ENCODE data around the gene CASP2.
"Not testable (repeated sequence)": the region's sequence is repeated elsewhere in the genome, so short reads cannot be mapped to it uniquely, and the experiment has no call there.

The CASP2 gene

DNA sequence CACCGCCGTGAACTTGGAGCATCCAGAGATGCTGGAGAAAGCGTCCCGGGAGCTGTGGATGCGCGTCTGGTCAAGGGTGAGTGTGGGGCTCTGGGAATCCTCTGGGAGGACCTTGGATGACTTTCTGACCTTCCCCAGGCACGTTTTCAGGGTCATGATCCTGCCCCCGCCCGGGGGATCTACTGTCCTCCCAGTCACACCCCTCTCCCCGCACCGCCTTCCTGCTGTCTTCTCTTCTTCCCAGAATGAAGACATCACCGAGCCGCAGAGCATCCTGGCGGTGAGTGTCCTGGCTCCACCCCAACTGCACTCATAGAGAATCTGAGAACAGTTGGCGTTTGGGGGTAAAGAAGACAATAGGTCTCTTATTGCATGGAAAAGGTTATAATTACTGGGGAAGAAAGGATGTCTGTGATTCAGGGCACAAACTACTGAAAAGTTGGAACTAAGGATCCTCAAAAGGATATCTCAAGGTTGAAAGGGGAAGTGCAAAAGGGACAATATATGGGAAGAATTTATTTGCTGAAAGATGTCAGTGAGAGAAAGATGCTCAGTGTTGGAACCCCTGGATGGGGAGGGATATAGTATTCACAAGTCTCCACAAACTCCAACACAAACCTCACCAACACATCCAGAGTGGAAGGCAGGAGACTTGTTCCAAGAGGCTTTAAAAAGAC lies 23.0 kb upstream of the CASP2 start:
- DNase-seq: no peak

DNA sequence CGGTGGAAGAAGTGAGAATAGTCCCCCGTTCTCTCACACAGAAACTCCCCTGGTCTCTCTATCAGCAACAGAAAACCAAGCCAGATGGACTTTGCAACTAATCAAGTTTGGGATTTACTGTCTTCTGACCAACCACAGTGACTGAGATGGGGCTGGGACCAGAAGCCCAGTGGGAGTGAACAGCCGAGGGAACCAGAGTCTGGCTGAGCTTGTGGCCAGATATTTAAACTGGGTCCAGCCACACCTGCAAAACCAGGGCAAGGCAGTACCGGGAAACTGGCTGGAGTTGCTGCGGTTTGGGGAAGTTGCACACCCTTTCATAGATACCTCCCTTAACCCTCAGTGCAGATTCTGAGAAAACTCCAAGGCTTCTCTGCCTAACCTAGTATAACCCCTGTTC lies 18.9 kb upstream of the CASP2 start:
- no peak for DNase-seq

DNA sequence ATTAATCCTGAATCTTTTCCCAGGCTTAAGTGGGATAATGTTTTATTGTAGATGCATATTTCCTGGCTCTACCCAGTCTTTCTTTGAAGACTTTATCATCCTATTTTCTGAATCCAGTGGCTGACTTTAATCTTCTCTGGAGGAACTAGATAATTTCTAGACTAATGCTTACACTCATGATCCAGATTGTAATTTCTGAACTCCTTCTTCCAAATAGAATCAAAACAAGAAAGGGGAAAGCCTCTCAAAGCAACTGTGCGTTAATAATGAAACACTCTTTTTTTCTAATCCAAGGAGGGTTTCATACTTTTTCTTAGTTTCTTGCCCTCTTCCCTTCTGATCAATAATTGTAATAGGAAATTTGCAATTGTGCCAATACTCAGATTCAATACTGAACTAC lies 16.9 kb upstream of the CASP2 start:
- no peak for DNase-seq

DNA sequence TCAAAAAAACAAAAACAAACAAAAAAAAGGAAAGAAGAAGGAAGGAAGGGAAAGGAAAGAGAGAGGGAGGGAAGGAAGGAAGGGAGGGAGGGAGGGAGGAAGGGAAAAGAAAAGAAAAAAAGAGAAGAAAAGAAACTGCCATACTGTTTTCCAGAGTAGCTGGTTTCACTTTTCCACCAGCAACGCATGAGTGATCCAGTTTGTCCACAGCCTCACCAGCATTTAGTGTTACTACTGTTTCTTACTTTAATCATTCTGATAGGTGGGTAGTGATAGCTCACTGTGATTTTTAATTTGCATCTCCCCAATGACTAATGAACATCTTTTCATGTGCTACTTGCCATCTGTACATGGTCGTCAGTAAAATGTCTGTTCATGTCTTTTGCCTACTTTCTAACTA lies 15.3 kb upstream of the CASP2 start:
- DNase-seq: no peak

DNA sequence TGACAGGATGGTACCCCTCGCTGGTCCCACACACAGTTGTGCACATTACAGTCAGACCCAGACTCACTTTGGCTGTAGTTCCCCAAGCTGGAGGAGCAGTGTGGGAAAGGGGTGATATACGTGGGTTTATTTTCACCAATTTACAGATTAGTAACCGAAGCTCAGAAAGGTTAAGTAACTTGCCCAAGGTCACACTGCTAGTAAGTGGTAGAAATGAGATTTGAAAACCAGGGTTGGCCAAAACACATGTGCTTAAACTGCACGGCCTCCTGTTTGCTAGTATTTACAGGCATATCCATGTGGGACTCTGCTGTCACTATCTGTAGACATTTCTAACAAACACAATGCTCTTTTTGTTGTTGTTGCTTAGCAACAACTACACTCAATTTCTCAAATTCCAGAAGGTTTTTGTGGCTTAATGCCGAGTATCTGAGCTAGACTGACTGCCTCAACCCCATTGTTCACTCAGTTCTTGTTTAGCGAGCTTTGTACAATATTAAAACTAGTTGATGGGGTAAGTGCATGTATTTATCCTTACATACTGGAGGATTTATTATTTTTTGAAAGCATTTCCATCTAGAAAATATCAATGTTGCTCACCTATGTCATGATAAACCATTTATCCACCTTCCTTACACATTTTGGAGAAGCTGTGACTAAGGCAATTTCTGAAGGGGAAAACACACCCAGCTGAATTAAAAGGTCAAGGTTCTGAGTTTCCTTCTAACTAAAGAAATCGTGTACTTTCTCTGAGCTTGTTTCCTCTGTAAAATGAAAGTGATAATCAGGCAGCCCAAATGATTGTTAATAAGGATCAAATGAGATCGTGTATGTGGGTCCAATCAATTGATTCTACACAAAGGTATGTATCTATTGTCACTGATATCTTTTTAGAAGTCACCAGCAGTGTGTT lies 8.7 kb upstream of the CASP2 start:
- no peak for DNase-seq

DNA sequence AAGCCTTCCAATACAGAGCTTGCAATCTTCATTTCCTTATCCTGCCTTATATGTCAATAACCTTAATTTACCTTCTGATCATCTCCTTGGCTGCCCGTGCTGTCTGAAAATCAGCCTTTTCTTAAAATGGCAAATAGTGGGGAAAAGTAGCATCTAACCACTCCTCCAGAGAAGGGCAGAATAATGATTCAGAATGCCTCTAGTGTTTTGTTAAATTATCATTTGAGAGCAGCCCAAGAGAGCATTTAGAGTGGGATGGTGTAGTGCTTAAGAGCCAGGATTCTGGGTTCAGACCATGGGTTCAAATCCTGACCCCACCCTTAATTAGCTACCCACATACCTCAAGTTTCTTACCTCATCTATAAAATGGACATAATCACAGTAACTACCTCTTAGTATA lies 8.0 kb upstream of the CASP2 start:
- DNase-seq: no peak

DNA sequence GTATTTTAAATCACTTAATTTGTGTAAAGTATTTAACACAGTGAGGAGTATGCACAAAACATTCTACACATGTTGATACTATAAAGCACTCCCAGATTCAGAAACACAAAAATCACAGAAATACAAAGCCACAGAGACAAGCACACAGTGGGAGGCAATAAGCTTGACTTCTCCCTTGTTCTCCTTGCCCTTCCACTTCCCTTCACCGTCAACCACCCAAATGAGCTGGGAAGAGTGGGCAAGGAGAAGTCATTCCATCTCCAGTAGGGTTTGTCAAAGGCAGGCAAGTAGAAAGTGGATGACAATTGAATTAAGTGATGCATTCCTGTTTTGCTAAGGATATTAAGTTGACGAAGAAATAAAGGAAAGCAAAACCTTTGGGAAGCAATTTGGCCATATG lies 7.6 kb upstream of the CASP2 start:
- no peak for DNase-seq

DNA sequence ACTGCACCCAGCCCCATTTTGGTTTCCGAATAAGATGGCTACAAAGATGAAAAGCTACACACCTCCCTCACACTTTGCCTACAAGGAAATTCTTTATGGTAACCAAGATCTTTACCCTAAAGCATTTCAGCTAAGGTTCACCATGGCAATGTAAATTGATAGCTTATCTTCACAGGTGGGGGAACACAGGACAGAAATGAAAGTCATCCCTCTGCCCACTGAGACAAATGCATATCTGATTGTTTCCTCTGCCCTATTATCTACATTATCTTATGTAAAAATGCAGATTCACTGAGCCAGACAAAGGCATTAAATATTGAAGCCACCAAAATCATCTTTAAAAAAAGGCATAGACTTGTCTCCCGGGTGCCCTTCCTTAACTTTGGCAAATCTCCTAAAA lies 6.6 kb upstream of the CASP2 start:
- DNase-seq: no peak

DNA sequence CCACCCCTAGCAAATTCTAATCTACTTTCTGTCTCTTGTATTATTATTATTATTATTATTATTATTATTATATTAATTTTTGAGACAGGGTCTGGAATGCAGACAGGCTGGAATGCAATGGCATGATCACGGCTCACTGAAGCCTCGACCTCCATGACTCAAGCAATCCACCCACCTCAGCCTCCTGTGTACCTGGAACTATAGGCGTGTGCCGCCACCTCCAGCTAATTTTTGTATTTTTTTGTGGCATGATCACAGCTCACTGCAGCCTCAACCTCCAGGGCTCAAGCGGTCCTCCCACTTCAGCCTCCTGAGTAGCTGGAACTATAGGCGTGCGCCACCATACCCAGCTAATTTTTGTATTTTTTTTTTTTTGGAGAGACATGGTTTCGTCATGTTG lies 6.0 kb upstream of the CASP2 start:
- no peak for DNase-seq

DNA sequence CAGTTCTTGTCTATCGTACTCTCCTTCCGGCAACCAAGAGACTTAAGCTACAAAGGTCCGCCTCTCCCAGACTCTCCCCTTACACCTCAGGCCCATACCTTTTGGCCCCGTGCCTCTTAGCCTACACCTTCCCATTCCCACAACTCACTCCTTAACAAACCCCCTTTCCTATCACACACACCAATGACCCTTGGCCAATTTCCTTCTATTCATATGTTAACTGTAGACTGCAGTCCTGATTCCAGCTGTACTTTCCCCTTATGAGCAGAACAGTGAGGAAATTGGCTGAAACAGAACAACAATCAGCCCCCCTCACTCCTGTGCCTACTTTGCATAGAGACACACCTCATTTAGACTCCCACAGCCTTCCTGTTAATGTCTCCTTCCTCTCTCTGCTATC lies 4.8 kb upstream of the CASP2 start:
- DNase-seq: no peak

DNA sequence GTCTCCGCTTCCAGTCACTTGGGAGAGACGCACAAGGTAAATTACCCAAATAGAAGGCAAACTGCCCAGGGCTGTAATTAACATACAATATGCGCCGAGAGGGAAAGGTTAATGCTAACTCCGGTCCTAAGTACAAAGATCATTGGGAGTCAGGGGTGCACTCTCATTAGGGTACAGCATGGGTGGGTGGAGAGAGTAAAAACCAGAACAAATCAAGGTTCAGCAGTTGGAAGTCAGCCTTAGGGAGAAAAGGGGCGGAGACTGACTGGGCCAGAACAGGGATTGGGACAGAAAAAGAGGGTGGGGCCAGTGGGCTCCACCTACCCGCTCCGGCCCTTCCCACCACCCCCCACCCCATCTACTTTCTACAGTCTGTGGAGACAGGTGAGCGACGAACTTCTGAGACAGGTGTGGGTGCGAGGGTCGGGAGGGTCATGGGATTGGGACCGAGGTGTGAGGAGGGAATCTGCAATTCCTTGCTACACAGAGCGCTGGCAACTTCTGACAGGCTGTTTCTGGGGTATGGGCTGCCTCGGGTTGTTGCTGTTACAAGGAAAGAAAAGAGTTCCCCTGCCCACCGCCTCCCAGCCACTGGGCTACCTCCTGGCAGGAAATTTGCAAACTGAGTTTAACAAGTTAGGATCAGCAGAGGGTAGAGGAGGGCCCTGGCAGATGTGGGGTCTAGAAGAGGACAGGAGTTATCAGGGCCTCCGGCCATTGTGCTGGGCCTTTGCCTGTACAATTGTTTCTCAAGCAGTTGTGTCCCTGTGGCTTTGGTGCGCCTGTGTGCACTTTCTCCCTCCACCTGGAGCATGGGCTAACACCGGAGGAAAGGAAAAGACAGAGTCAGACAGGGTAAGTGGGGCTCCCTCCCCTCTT lies 3.3 kb upstream of the CASP2 start, which contains the start of gene TMEM139:
Gene TMEM139 (plus strand): TSS at position 368 of the 879 bp plus-strand sequence. CDS start 1,000 bp downstream, outside the sequence.
- DNase-seq: no peak

DNA sequence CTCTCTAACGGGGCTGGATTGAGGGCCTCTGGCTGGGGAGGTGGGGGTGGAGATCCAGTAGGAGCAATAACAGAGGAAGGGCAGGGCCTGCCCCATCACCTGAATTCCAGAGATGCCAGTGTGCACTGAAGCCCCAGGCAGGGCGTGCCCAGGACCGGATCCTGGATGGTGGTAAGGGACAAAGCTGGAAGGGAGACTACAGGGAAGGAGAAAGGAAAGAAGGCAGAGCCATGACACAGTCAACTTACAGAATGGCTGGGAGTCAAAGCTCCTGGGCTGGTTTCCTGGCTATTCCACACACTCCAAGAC lies 2.7 kb upstream of the CASP2 start:
- DNase-seq: no peak

DNA sequence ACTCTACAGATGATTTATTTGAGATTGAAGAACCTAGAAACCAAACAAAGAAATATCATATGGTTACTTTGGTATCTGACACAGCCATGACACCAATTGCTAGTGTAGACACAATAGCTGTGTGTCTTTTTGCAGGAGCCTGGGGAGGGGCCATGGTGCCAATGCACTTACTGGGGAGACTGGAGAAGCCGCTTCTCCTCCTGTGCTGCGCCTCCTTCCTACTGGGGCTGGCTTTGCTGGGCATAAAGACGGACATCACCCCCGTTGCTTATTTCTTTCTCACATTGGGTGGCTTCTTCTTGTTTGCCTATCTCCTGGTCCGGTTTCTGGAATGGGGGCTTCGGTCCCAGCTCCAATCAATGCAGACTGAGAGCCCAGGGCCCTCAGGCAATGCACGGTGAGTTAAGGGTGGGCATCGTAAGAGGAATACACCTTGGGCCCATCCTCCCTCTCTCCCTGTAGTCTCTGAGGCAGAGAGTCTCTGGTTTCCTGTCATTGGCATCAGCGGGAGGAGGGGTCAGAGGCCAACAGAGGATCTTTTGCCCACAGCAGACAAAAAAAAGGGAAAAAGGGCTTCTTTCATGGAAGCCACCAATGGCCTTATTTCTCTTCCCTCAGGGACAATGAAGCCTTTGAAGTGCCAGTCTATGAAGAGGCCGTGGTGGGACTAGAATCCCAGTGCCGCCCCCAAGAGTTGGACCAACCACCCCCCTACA lies 2.2 kb upstream of the CASP2 start:
- no peak for DNase-seq

DNA sequence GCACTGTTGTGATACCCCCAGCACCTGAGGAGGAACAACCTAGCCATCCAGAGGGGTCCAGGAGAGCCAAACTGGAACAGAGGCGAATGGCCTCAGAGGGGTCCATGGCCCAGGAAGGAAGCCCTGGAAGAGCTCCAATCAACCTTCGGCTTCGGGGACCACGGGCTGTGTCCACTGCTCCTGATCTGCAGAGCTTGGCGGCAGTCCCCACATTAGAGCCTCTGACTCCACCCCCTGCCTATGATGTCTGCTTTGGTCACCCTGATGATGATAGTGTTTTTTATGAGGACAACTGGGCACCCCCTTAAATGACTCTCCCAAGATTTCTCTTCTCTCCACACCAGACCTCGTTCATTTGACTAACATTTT lies 1.6 kb upstream of the CASP2 start:
- DNase-seq: no peak

DNA sequence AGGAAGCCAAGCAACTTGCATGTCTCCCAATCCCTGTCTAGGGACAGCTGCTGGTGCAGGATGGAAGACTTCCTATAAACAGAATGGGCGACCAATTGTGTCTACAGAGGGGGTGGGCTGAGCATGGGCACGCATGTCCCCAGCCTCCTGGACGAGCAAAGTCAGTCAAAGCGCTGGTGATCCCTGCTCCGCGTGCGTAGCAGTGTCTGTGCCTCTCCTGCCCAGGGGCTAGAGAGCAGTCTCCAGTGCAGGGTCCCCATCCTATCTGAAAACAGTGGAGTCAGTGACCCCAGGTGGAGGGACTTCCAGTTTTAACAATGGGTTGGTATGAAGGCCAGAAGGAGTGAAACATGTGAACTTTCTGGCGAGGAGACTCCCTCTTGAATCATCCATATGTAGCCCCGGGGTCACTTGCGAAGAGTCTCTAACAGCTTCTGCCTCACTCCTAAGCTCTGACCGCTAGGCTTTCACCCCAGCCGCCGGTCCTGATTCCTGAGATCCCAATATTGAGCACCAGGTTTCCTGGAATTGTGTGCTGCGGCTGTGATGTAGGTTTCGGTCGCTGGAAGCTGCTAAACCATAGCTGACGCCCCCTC lies 714 bp upstream of the CASP2 start:
- no peak for DNase-seq

DNA sequence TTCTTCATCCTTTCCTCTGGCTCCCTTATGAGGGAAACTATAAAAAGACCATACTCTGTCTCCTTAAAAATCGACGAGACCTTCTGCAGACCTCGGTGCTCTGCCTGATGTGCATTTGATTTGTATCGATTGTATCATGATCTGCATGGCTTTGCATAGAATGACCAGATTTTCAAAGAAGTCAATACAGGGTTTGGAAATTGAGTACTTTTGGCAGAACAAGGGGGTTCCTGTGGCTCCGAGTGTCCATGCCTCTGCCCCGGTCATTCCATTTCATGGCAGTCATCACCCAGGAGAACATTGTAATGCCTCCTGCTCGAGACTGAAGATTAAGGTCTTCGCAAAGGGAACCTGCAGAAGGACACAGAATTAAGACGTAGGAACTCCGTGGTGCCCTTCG lies 685 bp downstream of the CASP2 start:
- DNase-seq: no peak

DNA sequence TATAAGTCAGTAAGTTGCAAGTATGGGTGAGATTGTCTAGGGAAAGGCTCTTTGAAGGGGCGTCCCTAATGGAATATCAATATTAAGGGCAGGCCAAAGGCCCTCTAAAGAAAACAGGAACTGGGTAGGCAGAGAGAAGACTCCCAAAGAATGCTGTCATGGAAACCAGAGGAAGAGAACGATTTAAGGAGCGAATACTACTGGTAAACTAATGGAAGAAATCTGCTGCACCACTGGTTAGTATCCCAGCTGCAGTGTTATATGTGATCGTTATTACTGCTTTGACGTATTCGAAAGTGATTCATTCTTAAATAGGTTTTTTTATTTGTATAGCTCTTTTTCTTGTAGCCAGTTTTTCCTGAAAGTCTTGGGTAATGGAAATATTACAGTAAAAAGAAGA lies 1.3 kb downstream of the CASP2 start:
- no peak for DNase-seq

DNA sequence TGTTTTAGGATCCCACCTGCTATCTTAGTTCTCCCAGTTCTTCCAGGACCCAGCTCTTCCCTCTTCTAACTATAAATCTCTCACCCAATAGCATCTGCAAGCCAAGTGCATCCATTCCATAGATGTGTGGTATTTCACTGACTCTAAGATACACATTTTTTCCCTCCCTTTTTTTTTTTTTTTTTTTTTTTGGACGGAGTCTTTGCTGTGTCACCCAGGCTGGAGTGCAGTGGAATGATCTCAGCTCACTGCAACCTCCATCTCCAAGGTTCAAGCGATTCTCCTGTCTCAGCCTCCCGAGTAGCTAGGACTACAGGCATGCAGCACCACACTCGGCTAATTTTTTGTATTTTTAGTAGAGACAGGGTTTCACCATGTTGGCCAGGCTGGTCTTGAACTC lies 1.7 kb downstream of the CASP2 start:
- DNase-seq: not testable (repeated sequence)

DNA sequence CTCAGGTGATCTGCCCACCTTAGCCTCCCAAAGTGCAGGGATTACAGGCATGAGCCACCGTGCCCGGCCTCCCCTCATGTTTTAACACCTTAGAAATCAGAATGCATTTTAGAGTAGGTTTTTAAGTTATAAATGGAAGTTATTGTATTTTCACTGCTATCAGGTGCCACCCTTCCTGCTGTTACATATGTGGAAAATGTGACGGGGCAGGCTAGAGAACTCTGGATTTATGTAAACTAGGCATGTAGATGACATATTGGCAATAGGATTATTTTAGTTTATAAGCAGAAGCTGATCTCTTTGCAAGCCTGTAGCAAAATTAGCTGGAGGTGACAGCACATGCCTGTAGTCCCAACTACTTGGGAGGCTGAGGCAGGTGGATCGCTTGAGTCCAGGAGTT lies 2.1 kb downstream of the CASP2 start:
- no peak for DNase-seq

DNA sequence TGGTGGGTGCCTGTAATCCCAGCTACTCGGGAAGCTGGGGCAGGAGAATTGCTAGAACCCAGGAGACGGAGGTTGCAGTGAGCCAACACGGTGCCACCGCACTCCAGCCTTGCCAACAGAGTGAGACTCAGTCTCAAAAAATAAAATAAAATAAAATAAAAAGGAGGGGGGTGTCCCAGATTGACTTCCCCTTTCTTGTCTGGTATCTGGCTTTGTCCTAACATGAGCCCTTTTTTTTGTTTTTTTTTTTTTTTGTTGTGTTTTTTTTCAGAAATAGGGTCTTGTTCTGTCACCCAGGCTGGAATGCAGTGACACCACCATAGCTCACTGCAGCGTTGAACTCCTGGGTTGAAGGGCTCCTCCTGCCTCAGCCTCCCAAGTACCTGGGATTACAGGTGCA lies 4.7 kb downstream of the CASP2 start:
- no peak for DNase-seq

DNA sequence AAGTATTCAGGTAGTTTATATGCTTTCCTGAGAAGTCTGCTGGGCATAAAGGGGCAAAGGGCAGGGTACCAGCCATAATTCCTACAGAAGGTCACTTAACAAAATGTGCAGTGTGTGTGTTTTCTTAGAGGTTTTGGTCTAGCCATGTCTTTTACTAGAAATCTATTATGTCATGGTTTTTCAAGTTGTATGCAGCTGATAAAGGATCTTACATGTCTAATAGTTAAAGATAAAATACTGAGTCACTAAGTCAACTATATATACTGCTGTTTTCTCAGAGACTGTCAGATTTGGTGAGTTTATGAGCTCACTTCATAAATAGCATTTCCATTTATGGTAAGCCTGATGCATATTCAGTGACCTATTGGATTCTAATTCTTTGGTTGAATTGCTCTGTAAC lies 7.7 kb downstream of the CASP2 start:
- no peak for DNase-seq

DNA sequence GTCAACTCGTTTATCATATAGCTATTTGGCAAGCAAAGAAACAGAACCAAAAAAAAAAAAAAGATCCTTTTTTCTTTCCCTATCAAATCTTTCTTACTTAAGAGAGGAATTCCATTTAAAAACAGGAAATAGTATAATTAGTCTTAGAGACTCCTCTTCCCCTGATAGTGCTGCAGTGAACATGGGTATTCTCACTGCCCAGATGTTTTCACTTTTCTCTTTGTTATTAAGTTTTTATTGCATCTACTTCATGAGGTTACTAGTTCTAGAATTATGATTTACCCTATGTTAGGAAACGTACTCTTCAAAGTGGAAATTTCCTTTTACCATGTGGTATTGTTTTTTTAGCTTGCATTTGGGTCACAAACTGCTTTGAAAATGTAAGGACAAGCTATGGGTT lies 8.5 kb downstream of the CASP2 start:
- DNase-seq: no peak

DNA sequence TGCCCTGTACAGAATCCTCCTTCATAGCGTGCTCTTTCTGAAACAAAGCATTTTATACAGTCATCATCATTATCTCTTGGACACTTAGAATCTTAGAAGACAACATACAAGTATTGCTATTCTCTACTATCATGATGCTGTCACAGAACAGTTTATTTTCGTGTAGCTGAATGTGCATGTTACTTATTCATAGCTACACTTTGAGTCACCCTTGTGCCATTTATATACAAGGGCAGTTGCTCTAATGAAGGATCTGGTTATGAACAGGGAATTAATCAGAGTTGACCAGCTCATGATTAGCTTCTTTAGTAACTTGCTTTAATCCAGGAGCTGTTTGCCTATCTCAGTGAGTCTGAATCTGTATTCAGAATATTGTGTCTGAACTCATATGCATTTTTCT lies 11.2 kb downstream of the CASP2 start:
- DNase-seq: no peak

Measured in activated T-cell treated with anti-CD3 and anti-CD28 coated beads, Interleukin-2, amount 50 U/mL, for 48 hours (primary cell).